Measurements from ENCODE around the gene GOT1.

Gene GOT1

GRCh38 chr10:99394256-99394655, 36.2 kb downstream of the GOT1 start:
- no peak for DNase-seq

- no peak for DNase-seq
These were observed 36.7 kb downstream of the GOT1 start for GRCh38 chr10:99393683-99394082.

GRCh38 chr10:99393036-99393435, 37.4 kb downstream of the GOT1 start:
- no peak for DNase-seq

- no peak for DNase-seq
These were observed 39.1 kb downstream of the GOT1 start for GRCh38 chr10:99391346-99391745.

- no peak for DNase-seq
These were observed 40.5 kb downstream of the GOT1 start for GRCh38 chr10:99389729-99390480.

- no peak for DNase-seq
These were observed 42.9 kb downstream of the GOT1 start for GRCh38 chr10:99387541-99387940.

- DNase-seq, result no peak
These were observed 43.4 kb downstream of the GOT1 start for GRCh38 chr10:99387071-99387470.

GRCh38 chr10:99382176-99382575, 48.2 kb downstream of the GOT1 start:
- DNase-seq, result no peak

- no peak for DNase-seq
These were observed 55.0 kb downstream of the GOT1 start for GRCh38 chr10:99375426-99375825.

GRCh38 chr10:99374972-99375371, 55.5 kb downstream of the GOT1 start:
- no peak for DNase-seq

- no peak for DNase-seq
These were observed 55.9 kb downstream of the GOT1 start for GRCh38 chr10:99374526-99374925.

GRCh38 chr10:99372546-99373271, 57.7 kb downstream of the GOT1 start:
- no peak for DNase-seq

GRCh38 chr10:99370993-99371392, 59.4 kb downstream of the GOT1 start:
- no peak for DNase-seq

- DNase-seq, result no peak
These were observed 60.9 kb downstream of the GOT1 start for GRCh38 chr10:99369551-99369950.

GRCh38 chr10:99369126-99369525, 61.3 kb downstream of the GOT1 start:
- DNase-seq, result no peak

GRCh38 chr10:99368646-99369045, 61.8 kb downstream of the GOT1 start:
- DNase-seq, result no peak

- DNase-seq, result no peak
These were observed 63.8 kb downstream of the GOT1 start for GRCh38 chr10:99366666-99367065.

GRCh38 chr10:99365736-99366135, 64.7 kb downstream of the GOT1 start:
- no peak for DNase-seq

- no peak for DNase-seq
These were observed 65.1 kb downstream of the GOT1 start for GRCh38 chr10:99365311-99365710.

- no peak for DNase-seq
These were observed 66.3 kb downstream of the GOT1 start for GRCh38 chr10:99364125-99364524.

- DNase-seq, result no peak
These were observed 69.5 kb downstream of the GOT1 start for GRCh38 chr10:99360934-99361333.

GRCh38 chr10:99358101-99358500, 72.3 kb downstream of the GOT1 start:
- DNase-seq, result no peak

- DNase-seq, result no peak
These were observed 72.7 kb downstream of the GOT1 start for GRCh38 chr10:99357691-99358090.

GRCh38 chr10:99353182-99353581, 77.2 kb downstream of the GOT1 start:
- no peak for DNase-seq

GRCh38 chr10:99347672-99348071, 82.8 kb downstream of the GOT1 start:
- no peak for DNase-seq
